Measurements from ENCODE around the gene ZNF575. TPM values are rescaled to one million over a fixed set of nuclear protein-coding genes. Genes with fewer than 3 reads are reported as not detected.

ZNF575 gene
- total and polyA plus RNA-seq, 10 of the 15 experiments (the other 5 are each of a cell fraction or from before 2014, with no cell fraction given): 0.18 to 2.8 (median 0.75) TPM

DNA sequence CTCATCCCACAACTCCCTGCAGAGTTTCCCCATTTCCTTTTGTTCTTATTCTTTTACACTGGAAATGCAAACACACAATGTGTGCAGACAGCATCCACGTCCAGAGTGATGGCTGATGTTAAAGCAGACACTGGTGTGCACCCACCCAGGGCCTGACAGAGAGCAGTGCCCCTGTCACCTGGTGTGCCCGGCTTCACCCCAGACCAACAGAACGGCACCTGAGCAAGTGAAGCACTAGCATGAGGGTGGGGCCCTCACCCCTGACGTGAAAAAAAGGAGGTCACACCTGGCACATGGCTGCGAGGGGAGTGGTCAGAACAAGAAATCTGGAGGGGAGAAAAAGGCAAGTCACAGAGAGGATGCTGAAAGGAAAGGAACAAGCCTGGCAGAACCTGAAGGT lies 12.3 kb downstream of the ZNF575 start:
- POLR2A ChIA-PET: no interaction called here
- FAIRE-seq: no peak
- Histone ChIP-seq H3K4me3 (no peak overlapping the region), H3K9ac (ENCODE audit: control insufficient read depth, insufficient read depth, low read length) (no peak overlapping the region), H4K20me1 (ENCODE audit: control insufficient read depth, insufficient read depth) (no peaks in the 10 kb centered on the region), H3K9me3 (replicated peaks; ENCODE audit: control insufficient read depth, insufficient read depth, low read length) (no peaks in the 10 kb centered on the region), H3K27ac (ENCODE audit: control insufficient read depth, insufficient read depth) (no peak overlapping the region), H3K27me3 (replicated peaks in 1 of 2; ENCODE audit: control insufficient read depth in 2 of 2, insufficient read depth in 2 of 2, low read length in 1 of 2) (no peaks in the 10 kb centered on the region), H3K36me3 (ENCODE audit: control insufficient read depth in 2 of 2, insufficient read depth in 2 of 2, low read length in 1 of 2) (peaks cover 8 to 13% of the 10 kb centered on the region in 2 experiments), H3K79me2 (ENCODE audit: control insufficient read depth, insufficient read depth, low read length) (no peaks in the 10 kb centered on the region), H2AFZ (ENCODE audit: control insufficient read depth, low read depth, low read length) (no peak overlapping the region), H3K4me1 (ENCODE audit: control insufficient read depth, insufficient read depth, low read length) (no peaks in the 10 kb centered on the region), H3K4me2 (ENCODE audit: control insufficient read depth, insufficient read depth) (no peak overlapping the region)
- intact Hi-C loops (cut with micrococcal nuclease; ENCODE audit: unreplicated experiment): no loop called here
- DNase-seq (ENCODE audit: low read depth, low spot score): no peak
- WGBS (ENCODE audit: insufficient coverage, insufficient replicate concordance, low lambda C conversion rate, missing lambda C conversion rate): 91% methylated on average over 5 of the region's 5 CpGs
- CTCF ChIA-PET: interaction anchor here (0.6 to 1.6 kb wide), 2 partner anchors 119 to 331 kb away, joined by 3 to 5 read pairs; no protein-coding TSS in a partner anchor
- no peak for ATAC-seq
- TF ChIP-seq ZNF384 (IDR thresholded peaks at IDR 0.05; ENCODE audit: borderline replicate concordance, low read depth, low read length) (no peak), SMARCA5 (IDR thresholded peaks at IDR 0.05) (no peak), MTA2 (IDR thresholded peaks at IDR 0.05; ENCODE audit: low read depth) (no peak), POLR2A (IDR thresholded peaks at IDR 0.05; ENCODE audit: low read depth, low read length) (no peak)
- TF ChIP-seq, protein P1, sequence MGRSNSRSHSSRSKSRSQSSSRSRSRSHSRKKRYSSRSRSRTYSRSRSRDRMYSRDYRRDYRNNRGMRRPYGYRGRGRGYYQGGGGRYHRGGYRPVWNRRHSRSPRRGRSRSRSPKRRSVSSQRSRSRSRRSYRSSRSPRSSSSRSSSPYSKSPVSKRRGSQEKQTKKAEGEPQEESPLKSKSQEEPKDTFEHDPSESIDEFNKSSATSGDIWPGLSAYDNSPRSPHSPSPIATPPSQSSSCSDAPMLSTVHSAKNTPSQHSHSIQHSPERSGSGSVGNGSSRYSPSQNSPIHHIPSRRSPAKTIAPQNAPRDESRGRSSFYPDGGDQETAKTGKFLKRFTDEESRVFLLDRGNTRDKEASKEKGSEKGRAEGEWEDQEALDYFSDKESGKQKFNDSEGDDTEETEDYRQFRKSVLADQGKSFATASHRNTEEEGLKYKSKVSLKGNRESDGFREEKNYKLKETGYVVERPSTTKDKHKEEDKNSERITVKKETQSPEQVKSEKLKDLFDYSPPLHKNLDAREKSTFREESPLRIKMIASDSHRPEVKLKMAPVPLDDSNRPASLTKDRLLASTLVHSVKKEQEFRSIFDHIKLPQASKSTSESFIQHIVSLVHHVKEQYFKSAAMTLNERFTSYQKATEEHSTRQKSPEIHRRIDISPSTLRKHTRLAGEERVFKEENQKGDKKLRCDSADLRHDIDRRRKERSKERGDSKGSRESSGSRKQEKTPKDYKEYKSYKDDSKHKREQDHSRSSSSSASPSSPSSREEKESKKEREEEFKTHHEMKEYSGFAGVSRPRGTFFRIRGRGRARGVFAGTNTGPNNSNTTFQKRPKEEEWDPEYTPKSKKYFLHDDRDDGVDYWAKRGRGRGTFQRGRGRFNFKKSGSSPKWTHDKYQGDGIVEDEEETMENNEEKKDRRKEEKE (IDR thresholded peaks at IDR 0.05): no peak
- RAD21 ChIA-PET (ENCODE audit: unreplicated experiment): no interaction called here
- SMC1A ChIA-PET (ENCODE audit: uncharacterized antibody, unreplicated experiment): interaction anchor here (1.0 kb wide), 1 partner anchor 10 kb away, joined by 3 read pairs; no protein-coding TSS in a partner anchor
- BruUV-seq (replicated peaks): no TSS peak
- in situ Hi-C loops (cut with MboI): no loop called here

DNA sequence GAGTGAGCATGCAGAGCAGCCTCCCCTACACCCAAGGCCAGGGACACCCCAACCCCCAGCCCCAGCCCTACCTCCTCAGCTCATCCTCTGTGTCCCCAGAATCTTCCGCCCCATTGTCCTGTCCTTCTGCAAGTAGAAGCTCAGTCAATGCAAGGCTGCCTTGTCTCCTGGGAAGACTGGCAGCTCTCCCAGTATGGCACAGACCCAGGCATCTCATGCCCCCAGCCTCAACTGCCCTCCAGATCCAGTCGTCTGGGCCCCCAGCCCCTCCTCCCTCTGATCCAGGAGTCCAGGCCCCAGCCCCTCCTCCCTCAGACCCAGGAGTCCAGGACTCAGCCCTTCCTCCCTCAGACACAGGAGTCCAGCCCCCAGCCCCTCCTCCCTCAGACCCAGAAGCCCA lies 13.0 kb downstream of the ZNF575 start:
- Histone ChIP-seq H3K9me3 (replicated peaks; ENCODE audit: control insufficient read depth, insufficient read depth, low read length) (no peaks in the 10 kb centered on the region), H3K9ac (ENCODE audit: control insufficient read depth, insufficient read depth, low read length) (no peak overlapping the region), H3K4me1 (ENCODE audit: control insufficient read depth, insufficient read depth, low read length) (no peaks in the 10 kb centered on the region), H3K36me3 (ENCODE audit: control insufficient read depth in 2 of 2, insufficient read depth in 2 of 2, low read length in 1 of 2) (peaks cover 8 to 13% of the 10 kb centered on the region in 2 experiments), H4K20me1 (ENCODE audit: control insufficient read depth, insufficient read depth) (no peaks in the 10 kb centered on the region), H3K27ac (ENCODE audit: control insufficient read depth, insufficient read depth) (no peak overlapping the region), H2AFZ (ENCODE audit: control insufficient read depth, low read depth, low read length) (no peak overlapping the region), H3K4me2 (ENCODE audit: control insufficient read depth, insufficient read depth) (no peak overlapping the region), H3K79me2 (ENCODE audit: control insufficient read depth, insufficient read depth, low read length) (no peaks in the 10 kb centered on the region), H3K4me3 (no peak overlapping the region), H3K27me3 (replicated peaks in 1 of 2; ENCODE audit: control insufficient read depth in 2 of 2, insufficient read depth in 2 of 2, low read length in 1 of 2) (no peaks in the 10 kb centered on the region)
- FAIRE-seq (no peak), DNase-seq (ENCODE audit: low read depth, low spot score) (no peak), ATAC-seq (no peak)
- ChIA-PET CTCF (no interaction called here), SMC1A (ENCODE audit: uncharacterized antibody, unreplicated experiment) (no interaction called here), POLR2A (interaction anchor here (0.6 kb wide), 1 partner anchor 21 kb away, joined by 3 read pairs; no protein-coding TSS in a partner anchor), RAD21 (ENCODE audit: unreplicated experiment) (no interaction called here)
- no TSS peak for BruUV-seq (replicated peaks)
- 100% methylated on average over 2 of the region's 2 CpGs for WGBS (ENCODE audit: insufficient coverage, insufficient replicate concordance, low lambda C conversion rate, missing lambda C conversion rate)
- intact Hi-C loops (cut with micrococcal nuclease; ENCODE audit: unreplicated experiment): no loop called here
- in situ Hi-C loops (cut with MboI): no loop called here
- TF ChIP-seq, protein P2, sequence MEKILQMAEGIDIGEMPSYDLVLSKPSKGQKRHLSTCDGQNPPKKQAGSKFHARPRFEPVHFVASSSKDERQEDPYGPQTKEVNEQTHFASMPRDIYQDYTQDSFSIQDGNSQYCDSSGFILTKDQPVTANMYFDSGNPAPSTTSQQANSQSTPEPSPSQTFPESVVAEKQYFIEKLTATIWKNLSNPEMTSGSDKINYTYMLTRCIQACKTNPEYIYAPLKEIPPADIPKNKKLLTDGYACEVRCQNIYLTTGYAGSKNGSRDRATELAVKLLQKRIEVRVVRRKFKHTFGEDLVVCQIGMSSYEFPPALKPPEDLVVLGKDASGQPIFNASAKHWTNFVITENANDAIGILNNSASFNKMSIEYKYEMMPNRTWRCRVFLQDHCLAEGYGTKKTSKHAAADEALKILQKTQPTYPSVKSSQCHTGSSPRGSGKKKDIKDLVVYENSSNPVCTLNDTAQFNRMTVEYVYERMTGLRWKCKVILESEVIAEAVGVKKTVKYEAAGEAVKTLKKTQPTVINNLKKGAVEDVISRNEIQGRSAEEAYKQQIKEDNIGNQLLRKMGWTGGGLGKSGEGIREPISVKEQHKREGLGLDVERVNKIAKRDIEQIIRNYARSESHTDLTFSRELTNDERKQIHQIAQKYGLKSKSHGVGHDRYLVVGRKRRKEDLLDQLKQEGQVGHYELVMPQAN (conservative IDR thresholded peaks at IDR 0.05): no peak
- no peak for TF ChIP-seq YBX1 (IDR thresholded peaks at IDR 0.05)
- TF ChIP-seq STAT1 (conservative IDR thresholded peaks at IDR 0.05): no peak
- TF ChIP-seq CBX3 (IDR thresholded peaks at IDR 0.05; ENCODE audit: borderline replicate concordance, low read depth): no peak
- TF ChIP-seq ZNF217 (IDR thresholded peaks at IDR 0.05): no peak
- TF ChIP-seq ETV6 (conservative IDR thresholded peaks at IDR 0.05 in 1 of 2, IDR thresholded peaks at IDR 0.05 in 1 of 2; ENCODE audit: borderline replicate concordance in 1 of 2, low read depth in 1 of 2): no peak
- TF ChIP-seq, protein P3, sequence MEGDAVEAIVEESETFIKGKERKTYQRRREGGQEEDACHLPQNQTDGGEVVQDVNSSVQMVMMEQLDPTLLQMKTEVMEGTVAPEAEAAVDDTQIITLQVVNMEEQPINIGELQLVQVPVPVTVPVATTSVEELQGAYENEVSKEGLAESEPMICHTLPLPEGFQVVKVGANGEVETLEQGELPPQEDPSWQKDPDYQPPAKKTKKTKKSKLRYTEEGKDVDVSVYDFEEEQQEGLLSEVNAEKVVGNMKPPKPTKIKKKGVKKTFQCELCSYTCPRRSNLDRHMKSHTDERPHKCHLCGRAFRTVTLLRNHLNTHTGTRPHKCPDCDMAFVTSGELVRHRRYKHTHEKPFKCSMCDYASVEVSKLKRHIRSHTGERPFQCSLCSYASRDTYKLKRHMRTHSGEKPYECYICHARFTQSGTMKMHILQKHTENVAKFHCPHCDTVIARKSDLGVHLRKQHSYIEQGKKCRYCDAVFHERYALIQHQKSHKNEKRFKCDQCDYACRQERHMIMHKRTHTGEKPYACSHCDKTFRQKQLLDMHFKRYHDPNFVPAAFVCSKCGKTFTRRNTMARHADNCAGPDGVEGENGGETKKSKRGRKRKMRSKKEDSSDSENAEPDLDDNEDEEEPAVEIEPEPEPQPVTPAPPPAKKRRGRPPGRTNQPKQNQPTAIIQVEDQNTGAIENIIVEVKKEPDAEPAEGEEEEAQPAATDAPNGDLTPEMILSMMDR (IDR thresholded peaks at IDR 0.05 in 2 of 3, conservative IDR thresholded peaks at IDR 0.05 in 1 of 3; ENCODE audit: control insufficient read depth in 2 of 3, extremely low read depth in 1 of 3, insufficient read depth in 1 of 3, low read depth in 3 of 3, low read length in 3 of 3): no peak

Measured in GM12878 (cell line).